MV-4-11 (cell line): Measurements from ENCODE around the gene DYNC1H1.
A peak's percentile ranks its signal among the peaks of the same experiment; 100 is the strongest.
"Not testable (repeated sequence)": the region's sequence is repeated elsewhere in the genome, so short reads cannot be mapped to it uniquely, and the experiment has no call there.

Source experiments
- DNase-seq: peaks from one replicate; lab custom pipeline; 2025; lab: John Stamatoyannopoulos, UW

Gene DYNC1H1

DNA sequence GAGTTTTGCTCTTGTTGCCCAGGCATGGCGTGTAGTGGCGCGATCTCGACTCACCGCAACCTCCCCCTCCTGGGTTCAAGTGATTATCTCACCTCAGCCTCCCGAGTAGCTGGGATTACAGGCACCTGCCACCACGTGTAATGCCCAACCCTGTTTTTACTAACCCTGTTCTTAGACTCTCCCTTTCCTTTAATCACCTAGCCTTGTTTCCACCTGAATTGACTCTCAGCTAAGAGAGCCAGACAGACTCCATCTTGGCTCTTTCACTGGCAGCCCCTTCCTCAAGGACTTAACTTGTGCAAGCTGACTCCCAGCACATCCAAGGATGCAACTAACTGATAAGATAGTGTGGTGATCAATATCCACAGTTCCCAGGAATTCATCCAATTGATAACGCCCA, 100.2 kb downstream of the DYNC1H1 start:
- DNase-seq: not testable (repeated sequence)

DNA sequence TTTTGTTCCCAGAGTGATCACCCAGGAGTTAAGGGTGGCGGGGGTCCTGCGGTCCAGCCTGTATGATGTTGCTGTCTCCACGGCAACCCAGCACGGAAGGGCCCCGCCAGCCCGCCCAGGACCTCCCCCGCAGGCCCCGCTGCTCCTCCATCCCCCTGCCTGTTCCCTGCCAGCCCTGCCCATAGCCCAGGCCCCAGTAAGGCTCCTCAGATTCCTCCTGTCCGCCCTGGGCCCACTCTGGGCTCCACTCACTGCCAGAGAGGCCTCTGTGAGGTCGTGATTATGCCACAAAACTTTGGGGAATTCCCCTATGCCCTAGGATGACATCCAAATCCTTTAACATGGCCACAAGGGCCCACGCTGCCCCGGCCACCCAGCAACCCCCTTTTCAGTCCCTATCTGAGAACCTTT, 101.7 kb downstream of the DYNC1H1 start:
- no peak for DNase-seq

DNA sequence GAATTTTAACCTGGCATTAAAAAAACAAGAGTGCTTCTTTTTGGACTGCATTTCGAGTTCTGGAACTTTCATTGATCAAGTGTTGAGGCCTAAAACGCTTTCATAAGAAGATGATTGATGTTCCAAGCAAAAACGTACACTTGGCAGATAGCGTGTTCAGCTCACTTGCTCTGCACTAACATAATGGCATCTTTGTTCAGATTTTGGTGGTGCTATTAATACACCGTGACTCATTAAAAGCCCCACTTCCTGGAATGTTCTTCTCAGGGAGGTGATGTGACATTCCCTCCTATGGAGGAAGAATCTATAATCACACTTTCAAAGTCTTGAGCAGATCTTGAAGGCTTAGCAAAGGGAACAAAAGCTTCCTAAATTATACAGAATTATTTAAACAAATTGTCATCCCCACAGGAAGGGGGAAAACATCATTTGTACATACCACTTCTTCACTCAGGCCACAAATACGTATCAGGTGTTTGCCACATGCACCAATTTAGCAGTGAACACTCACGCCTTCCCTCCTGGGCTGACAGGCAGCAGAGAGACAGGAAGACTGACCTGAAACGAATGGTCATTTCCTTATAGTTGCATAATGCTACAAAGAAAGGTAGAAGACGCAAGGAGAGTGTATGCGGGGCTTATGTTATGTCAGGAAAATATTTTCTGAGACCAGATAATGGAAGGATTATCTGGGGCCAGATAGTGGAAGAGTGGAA, 107.1 kb downstream of the DYNC1H1 start:
- no peak for DNase-seq

DNA sequence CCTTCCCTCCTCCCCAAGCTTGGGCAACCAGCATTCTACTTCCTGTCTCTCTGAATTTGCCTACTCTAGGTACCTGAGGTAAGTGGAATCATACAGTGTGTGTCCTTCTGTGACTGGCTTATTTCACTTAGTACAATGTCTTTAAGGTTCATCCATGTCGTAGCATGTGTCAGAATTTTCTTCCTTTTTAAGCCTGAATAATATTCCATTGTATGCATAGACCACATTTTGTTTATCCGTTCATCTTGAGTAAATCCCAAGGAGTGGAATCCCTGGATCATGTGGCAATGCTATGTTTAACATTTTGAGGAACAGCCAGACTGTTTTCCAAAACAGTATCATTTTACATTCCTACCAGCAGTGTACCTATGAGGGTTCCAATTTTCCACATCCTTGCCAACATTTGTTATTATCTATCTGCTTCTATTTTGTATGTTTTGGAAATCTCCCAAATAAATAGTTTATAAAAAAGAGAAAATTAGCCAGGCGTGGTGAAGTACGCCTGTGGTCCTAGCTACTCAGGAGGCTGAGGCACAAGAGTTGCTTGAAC, 110.1 kb downstream of the DYNC1H1 start:
- DNase-seq: no peak

DNA sequence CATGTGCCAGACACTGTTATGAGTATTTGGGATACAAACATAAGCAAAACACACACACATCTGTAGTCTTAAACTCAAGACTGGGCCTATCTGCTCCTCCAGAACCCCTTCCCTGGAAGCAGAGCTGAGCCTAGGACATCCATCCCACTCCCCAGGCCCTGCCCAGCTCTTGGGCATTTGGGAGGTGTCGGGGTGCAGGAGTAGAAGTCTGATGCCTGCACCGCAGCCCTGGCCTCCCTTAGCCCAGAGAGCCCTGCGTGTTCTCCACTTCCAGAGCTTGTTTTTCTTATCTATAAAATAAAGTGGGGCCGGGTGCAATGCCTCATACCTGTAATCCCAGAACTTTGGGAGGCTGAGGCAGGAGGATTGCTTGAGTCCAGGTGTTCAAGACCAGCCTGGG, 110.8 kb downstream of the DYNC1H1 start:
- DNase-seq: no peak

DNA sequence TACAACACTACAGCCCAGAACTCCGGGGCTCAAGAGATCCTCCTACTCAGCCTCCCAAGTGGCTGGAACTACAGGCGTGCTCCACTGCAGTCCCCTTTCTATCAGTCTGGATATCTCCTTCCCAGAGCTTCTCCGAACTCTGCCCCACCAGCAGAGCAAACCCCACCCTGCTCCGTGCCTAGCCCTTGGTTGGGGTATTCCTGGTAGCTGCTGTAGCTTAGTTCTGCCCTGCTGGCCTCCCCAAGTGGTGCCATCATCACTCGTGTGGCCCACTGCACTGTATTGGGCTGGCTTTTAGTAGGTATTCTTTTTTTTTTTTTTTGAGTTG, 113.0 kb downstream of the DYNC1H1 start:
- DNase-seq: no peak

DNA sequence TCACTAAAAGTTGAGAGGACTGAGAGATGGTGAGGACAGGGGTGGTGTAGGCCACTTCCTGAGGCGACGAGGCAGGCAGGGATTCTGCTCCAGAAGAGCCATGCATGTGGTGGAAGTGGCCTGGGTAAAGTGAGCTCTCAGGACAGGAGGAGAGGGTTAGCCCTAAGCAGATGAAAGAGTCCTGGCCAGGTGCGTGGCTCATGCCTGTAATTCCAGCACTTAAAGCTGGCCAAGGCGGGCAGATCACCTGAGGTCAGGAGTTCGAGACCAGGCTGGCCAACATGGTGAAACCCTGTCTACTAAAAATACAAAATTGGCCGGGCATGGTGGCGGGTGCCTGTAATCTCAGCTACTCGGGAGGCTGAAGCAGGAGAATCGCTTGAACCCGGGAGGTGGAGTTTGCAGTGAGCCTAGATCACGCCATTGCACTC, 114.0 kb downstream of the DYNC1H1 start:
- not testable (repeated sequence) for DNase-seq

DNA sequence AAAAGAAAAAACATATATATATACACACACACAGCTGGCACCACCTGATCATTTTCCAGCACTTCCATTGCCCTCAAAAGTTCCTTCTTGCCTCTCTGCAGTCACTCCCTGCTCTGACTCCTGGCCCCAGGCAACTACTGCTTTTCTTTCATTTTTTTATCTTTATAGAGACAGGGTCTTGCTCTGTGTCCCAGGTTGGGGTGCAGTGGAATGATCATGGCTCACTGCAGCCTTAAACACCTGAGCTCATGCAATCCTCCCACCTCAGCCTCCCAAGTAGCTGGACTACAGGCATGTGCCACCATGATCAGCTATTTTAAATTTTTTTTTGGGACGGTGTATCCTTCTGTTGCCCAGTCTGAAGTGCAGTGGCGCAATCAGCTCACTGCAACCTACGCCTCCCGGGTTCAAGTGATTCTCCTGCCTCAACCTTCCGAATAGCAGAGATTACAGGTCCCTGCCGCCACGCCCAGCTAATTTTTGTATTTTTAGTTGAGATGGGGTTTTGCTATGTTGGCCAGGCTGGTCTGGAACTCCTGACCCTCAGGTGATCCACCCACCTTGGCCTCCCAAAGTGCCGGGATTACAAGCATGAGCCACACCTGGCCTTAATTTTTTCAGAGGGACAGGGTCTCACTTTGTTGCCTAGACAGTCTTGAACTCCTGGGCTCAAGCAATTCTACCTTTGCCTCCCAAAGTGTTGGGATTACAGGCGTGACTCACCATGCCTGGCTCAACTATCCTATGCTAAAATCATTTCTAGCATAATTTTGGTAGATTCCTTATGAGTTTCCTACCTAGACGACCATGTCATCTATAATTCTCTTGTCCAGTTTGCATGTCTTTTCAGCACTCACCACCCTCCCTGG, 114.7 kb downstream of the DYNC1H1 start:
- no peak for DNase-seq

DNA sequence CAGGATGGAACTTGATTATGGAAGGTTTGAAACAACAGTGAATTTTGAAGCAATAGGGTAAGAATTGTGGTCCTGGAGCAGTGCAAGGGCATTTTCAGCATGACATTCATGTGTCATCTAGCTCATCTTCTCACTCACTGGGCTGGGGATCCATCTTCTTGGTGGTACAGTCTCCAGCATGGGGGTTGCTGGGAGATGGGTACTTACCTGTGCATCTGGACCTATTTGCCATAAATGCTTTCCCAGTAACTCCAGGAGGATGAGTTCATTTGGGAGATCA, 115.3 kb downstream of the DYNC1H1 start:
- DNase-seq: no peak

DNA sequence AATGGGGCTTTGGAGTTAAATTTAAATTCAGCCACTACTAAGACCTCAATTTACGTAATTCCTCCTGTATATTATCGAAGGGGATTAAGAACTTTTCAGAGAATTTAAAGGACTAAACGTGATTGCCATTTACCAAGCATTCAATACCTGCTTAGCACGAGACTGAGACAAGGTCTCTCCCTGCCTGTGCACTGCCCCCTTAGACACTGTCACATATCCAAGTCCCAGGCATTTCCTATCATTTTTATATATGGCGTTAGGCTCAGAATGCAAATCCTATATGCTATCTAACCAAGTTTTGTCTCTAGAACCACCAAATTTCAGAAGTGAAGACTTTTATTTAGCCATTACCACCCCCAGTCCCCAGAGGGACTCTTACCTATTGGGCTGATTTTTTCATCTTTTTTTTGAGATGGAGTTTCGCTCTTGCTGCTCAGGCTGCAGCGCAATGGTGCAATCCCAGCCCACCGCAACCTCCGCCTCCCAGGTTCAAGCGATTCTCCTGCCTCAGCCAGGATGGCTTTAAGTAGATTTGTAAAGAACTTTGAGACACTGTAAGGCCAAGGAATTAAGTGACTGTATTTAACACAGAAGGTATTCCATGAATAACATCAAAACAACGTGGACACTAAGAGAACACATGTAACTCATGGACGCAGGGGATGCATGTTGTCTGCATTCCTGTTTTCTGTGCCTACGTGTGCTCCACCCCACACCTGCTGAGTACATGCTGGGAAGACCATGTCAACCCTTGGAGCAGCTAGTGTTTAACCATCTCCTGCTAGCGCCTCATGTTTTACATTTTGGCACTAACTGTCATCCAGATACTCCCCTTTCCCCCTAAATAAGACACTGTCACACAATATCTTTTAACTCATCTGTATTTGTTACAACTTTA, 116.1 kb downstream of the DYNC1H1 start:
- no peak for DNase-seq

DNA sequence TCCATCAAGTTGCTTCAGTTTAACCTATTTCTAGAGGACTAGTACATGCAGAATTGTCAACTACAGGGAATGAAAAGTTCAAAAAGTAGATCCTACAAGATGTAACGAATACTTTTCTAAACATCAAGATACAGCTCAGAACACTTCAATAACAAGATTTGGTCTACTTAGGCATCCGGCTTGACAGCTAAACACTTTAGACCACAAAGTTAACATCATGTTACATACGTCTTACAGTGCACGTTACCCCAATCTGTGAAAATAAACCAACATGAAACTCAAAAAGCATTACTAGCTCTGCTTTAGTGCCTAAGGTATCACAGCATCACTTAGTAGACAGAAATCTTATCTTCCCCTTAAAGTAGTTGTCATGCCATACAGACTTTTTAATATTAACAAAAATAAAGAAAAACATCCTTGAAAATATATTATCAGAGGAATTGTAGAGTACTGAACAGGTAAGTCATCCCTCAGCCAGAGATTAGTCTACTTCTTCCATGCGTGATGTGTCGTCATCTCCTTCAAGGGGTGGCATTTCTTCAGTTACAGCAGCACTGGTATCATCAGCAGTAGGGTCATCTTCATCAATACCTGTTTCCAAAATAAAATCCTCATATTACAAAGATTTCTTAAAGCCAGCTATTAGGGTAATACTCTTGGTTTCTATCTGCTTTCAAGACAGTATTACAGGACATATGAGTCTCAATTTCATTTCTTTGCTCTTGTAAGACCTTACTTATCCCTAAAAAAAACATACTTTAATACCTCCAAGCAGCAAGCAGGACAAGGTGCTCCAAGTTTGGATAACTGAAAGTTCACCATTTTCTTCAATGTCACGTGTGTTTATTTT, 117.1 kb downstream of the DYNC1H1 start:
- no peak for DNase-seq

DNA sequence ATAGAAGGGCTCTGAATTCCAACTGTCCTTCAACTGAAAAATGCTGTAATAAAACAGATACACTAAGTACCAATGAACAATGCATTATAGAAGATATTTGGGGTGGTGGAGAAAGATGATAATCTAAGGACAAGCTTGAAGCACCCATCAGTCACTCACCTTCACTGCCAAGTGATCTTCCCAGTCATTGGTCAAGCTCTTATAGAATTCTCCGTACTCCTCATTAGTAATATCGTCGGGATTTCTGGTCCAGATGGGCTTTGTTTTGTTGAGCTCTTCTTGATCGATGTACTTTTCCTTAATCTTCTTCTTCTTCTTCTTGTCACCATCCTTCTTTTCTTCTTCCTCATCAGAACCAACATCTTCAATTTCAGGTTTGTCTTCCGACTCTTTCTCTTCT, 120.1 kb downstream of the DYNC1H1 start:
- not testable (repeated sequence) for DNase-seq

DNA sequence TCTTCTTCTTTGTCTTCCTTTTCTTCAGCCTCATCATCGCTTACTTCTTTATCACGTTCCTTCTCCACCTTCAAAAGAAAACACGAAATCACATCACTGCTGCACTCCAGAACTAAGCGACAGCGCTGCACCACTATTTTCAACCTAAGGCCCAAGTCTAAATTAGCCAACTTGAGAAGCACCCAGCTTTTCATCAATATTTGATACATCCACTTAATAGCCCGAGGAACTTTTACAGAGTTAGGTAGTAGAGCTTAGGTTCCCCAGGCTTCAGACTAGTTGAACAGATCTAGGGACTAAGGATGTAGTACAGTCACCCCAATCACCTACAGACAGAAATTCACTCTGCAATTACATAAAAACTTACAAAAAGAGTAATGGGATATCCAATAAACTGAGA, 120.6 kb downstream of the DYNC1H1 start:
- no peak for DNase-seq

DNA sequence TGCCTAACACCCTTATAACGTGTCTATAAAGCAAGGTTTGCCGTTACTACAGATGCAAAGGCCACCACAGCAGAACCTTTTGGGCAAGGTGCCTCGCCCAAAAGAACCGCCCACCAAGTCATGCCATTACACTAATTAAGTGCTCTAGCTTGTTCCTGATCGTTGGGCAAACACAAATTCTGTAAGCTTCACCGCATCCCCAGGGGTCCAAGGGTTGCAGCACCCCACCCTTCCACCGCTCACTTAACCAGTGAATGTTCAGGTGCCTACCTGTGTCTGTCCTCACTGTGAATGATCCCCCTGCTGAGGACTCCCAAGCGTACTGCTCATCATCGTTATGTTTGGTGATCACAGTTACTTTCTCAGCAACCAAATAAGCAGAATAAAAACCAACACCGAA, 121.1 kb downstream of the DYNC1H1 start:
- DNase-seq: no peak

DNA sequence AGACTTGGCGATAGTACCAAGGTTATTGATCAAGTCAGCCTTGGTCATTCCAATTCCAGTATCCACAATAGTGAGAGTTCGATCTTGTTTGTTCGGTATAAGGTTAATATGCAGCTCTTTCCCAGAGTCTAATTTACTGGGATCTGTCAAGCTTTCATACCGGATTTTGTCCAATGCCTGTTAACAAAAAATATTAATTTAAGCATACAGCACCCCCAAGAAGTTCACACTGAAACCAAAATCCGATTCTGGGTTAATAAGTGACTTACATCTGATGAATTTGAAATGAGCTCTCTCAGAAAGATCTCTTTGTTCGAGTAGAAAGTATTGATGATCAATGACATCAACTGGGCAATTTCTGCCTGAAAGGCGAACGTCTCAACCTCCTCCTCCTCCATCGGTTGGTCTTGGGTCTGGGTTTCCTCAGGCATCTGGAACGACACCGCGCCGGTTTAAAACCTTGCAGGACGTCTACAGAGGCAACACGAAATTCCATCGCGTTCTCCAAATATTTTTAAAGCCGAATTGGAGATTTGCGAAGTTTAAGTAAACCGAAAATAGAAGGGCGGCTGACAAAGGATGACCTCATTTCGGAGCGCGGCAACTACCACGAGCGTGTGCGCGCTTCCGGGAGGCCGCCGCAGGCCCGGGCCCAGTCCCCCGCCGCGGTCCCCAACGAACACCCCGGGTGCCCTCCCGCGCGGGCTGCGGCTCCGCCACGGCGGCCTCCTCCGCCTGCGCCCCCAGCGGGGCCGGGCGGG, 121.8 kb downstream of the DYNC1H1 start:
- no peak for DNase-seq

DNA sequence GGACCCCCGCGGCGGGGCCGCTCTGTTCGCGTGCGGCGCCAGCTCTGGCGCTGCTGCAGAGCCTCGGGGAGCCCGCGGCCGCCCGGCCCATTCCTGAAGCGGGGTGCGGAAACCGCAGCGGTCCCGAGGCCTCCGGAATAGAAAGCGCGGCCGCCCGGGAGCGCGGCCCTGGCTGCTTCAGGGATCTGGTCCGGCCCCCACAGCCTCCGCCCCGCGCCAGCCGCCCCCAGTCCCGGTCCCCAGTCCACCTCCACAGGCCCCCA, 122.3 kb downstream of the DYNC1H1 start:
- DNase-seq: no peak

DNA sequence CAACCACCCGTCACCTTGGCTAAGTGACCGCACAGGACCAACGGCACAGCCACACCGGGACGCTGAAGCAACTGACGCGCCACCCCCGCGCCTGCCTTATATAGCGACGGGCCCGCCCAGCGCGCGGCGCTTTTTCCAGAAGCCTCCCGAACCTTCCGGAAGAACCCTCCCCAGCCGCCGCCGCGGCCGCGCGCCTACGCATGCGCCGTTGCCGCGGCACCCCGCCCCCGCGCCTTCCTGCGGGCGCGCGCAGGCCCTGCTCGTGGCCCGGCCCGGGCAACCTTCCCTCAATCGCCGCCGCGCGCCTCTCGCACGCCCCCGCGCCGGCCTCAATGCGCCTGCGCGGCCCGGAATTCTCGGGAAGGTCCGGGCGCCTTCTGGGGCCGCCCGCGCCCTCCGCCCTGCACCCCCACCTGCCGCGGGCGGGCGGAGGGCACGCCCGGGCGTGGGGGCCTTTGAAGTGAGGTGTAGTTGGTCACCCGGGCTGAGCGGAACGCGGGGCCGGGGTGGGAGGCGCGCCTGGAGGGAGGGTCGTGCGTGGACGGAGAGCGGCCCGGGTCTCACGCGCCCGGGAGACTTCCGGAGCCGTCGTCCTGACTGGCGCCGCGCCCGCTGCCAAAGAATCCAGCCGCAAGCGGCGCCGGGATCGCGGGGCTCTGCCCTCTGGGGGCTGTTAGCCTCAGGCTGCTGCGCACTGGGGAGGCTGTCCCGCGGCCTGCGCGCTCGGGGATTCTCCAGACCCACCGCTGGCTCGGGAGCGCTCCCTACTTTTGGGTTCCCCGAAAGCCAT, 122.8 kb downstream of the DYNC1H1 start, which contains the start of gene HSP90AA1:
Gene HSP90AA1, minus strand, starts transcription at position 73 of the 790 bp plus-strand sequence. CDS start 666 bp downstream, outside the sequence.
- peak; percentile 87 for DNase-seq

DNA sequence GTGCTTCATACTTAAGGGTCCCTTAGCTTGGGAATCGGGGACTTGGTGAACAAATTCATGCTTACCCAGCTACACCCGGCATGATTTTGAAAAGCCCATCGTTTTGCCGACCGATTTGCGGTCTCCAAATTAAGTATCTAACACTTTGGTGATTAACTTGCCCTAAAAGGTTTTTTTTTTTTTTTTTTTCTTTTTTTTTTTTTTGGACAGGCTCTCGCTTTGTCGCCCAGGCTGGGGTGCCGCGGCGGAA, 123.3 kb downstream of the DYNC1H1 start:
- no peak for DNase-seq

DNA sequence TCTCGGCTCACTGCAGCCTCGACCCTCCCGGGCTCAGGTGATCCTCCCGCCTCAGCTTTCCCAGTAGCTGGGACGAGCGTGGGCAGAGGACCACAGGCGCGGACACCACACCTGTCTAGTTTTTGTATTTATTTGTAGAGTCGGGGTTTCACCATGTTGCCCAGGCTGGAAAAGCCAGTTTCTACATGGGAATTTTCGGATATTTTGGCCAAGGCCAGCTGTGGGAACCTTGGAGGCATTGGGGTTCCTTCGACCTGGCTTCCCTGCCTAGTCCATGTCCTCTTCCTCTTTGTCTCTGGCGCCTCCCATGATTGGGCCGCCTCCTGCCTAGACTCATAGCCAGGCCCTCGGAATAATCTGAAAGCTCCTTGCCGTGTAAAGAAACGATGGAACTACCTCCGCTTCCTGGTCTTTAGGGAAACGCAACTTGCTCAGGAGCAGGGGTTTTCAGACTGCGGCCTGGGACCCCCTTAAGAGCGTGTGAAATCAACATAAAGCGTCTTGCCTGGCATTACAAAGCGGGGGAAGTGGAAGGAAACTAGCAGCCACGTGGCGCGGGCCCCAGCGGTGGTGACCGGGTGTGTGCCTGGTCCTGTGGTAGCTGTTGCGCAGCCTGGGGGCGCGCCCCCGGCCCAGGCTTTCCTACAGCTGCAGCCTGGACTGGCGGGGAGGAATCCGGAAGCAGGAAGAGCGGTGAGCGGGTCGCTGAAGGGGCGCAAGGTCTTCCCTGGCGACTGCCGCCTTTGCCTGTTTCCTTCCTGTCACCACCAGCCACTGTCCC, 123.8 kb downstream of the DYNC1H1 start:
- DNase-seq: peak; percentile 87
